ENCODE results near the gene TCF12.
A peak's percentile ranks its signal among the peaks of the same experiment; 100 is the strongest.

Gene TCF12

GRCh38 chr15:57302640-57303257 is 384.3 kb downstream of the TCF12 start:
- Histone ChIP-seq H3K4me3 (ENCODE audit: low read length) (no peak overlapping the region), H3K9me3 (ENCODE audit: control insufficient read depth, low read length) (no peaks in the 10 kb centered on the region), H3K9ac (ENCODE audit: low read length) (no peak overlapping the region), H3K36me3 (ENCODE audit: control insufficient read depth, insufficient read depth, low read length, severe bottlenecking) (no peaks in the 10 kb centered on the region), H3K27me3 (replicated peaks; ENCODE audit: control insufficient read depth, insufficient read depth, low read length) (no peaks in the 10 kb centered on the region), H3K4me1 (ENCODE audit: control insufficient read depth, insufficient read depth, low read length) (peaks cover 13% of the 10 kb centered on the region)
- no peak for DNase-seq (ENCODE audit: low read depth)

DNA sequence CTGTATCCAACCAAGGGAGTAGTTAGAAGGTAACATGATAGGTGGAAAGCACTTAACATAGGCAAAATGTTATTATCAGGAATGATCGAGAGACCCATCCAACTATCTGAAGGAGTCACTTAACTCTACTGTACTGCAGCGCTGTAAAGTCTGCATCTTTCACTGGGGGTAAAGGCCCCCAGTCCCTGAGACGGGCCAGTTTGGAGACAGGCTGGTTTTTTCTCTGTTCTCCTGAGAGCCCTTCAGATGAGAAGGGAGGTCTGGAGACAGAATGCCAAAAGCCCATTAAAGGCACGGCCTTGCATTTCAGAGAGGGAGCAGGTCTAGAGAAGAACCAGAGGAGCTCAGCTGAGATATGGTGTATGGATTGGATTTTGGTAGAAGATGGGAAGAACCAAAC is 386.6 kb downstream of the TCF12 start:
- no peak for DNase-seq (ENCODE audit: low read depth)
- peaks cover 9% of the 10 kb centered on the region for H3K4me1 ChIP-seq (ENCODE audit: control insufficient read depth, insufficient read depth, low read length)
- H3K36me3 ChIP-seq (ENCODE audit: control insufficient read depth, insufficient read depth, low read length, severe bottlenecking), result no peaks in the 10 kb centered on the region
- H3K9me3 ChIP-seq (ENCODE audit: control insufficient read depth, low read length), result no peaks in the 10 kb centered on the region
- no peaks in the 10 kb centered on the region for H3K27me3 ChIP-seq (replicated peaks; ENCODE audit: control insufficient read depth, insufficient read depth, low read length)
- no peak overlapping the region for H3K9ac ChIP-seq (ENCODE audit: low read length)
- H3K4me3 ChIP-seq (ENCODE audit: low read length), result no peak overlapping the region

DNA sequence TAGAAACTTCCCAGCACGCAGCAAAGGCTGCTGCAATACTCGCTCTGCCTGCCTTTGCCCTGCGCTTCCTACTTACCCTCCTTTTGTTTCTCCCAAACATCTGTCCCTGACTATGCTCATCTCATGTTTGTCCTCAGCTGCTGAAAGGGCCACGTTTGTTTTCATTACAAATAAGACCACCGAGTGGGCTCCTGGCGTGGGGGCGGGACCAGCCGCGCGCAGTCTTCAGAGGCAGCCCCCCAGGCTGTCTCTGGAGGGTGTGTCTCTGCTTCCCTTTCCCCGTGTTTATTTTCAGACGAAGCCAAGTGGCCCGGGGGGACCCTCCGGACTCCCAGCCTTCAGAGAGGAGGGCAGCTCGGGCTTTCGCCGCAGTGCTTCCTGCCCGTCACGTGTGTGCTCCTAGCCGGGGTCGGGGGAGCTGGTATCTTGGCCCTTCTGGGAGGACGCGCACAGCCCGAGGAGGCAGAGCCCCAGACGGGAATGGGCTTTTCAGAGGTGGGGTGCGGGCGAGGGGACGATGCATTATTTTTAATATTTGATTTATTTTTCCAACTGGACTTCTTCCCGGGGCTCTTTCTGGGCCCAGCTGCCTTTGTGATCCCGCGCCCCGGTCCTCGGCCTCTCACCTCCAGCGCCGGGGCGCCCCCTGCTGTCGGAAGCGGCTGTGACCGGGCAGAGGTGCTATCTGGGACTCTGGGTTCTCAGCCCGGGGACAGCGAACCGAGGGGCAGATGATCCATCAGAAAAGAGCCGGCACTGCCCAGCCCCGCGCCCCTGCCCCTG is 387.9 kb downstream of the TCF12 start:
- Histone ChIP-seq H3K4me3 (ENCODE audit: low read length) (peak overlapping the region; percentile 82), H3K9me3 (ENCODE audit: control insufficient read depth, low read length) (no peaks in the 10 kb centered on the region), H3K4me1 (ENCODE audit: control insufficient read depth, insufficient read depth, low read length) (peaks cover 9% of the 10 kb centered on the region), H3K9ac (ENCODE audit: low read length) (peak overlapping the region; percentile 86), H3K36me3 (ENCODE audit: control insufficient read depth, insufficient read depth, low read length, severe bottlenecking) (no peaks in the 10 kb centered on the region), H3K27me3 (replicated peaks; ENCODE audit: control insufficient read depth, insufficient read depth, low read length) (no peaks in the 10 kb centered on the region)
- peak; percentile 87 for DNase-seq (ENCODE audit: low read depth)

GRCh38 chr15:57306944-57307411 is 388.5 kb downstream of the TCF12 start:
- Histone ChIP-seq H3K4me3 (ENCODE audit: low read length) (peak overlapping the region; percentile 82), H3K9me3 (ENCODE audit: control insufficient read depth, low read length) (no peaks in the 10 kb centered on the region), H3K36me3 (ENCODE audit: control insufficient read depth, insufficient read depth, low read length, severe bottlenecking) (no peaks in the 10 kb centered on the region), H3K4me1 (ENCODE audit: control insufficient read depth, insufficient read depth, low read length) (peaks cover 9% of the 10 kb centered on the region), H3K9ac (ENCODE audit: low read length) (peak overlapping the region; percentile 86), H3K27me3 (replicated peaks; ENCODE audit: control insufficient read depth, insufficient read depth, low read length) (no peaks in the 10 kb centered on the region)
- DNase-seq (ENCODE audit: low read depth), result no peak

- DNase-seq (ENCODE audit: low read depth), result peak; percentile 26
- no peaks in the 10 kb centered on the region for H3K9me3 ChIP-seq (ENCODE audit: control insufficient read depth, low read length)
- no peak overlapping the region for H3K9ac ChIP-seq (ENCODE audit: low read length)
- H3K4me1 ChIP-seq (ENCODE audit: control insufficient read depth, insufficient read depth, low read length), result peaks cover 9% of the 10 kb centered on the region
- H3K36me3 ChIP-seq (ENCODE audit: control insufficient read depth, insufficient read depth, low read length, severe bottlenecking), result no peaks in the 10 kb centered on the region
- H3K27me3 ChIP-seq (replicated peaks; ENCODE audit: control insufficient read depth, insufficient read depth, low read length), result no peaks in the 10 kb centered on the region
- H3K4me3 ChIP-seq (ENCODE audit: low read length), result no peak overlapping the region
Observed at GRCh38 chr15:57307527-57308169, 389.2 kb downstream of the TCF12 start.

DNA sequence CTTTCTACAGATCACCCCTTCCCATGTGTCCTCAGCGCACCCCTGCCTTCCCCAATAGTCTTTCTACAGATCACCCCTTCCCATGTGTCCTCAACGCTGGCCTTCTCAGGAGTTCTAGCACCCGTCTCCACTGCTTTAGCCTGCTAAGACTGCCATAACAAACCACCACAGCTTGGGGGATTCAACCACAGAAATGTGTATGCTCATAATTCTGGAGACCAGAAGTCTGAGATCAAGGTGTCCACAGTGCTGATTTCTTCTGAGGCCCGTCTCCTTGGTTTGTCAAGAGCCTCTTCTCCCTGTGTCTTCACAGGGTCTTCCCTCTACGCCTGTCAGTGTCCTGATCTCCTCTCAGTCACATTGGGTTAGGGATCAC is 389.7 kb downstream of the TCF12 start:
- Histone ChIP-seq H3K4me3 (ENCODE audit: low read length) (no peak overlapping the region), H3K9me3 (ENCODE audit: control insufficient read depth, low read length) (no peaks in the 10 kb centered on the region), H3K4me1 (ENCODE audit: control insufficient read depth, insufficient read depth, low read length) (peaks cover 9% of the 10 kb centered on the region), H3K9ac (ENCODE audit: low read length) (no peak overlapping the region), H3K36me3 (ENCODE audit: control insufficient read depth, insufficient read depth, low read length, severe bottlenecking) (no peaks in the 10 kb centered on the region), H3K27me3 (replicated peaks; ENCODE audit: control insufficient read depth, insufficient read depth, low read length) (no peaks in the 10 kb centered on the region)
- DNase-seq (ENCODE audit: low read depth), result no peak

- H3K9ac ChIP-seq (ENCODE audit: low read length), result no peak overlapping the region
- no peak for DNase-seq (ENCODE audit: low read depth)
- H3K4me1 ChIP-seq (ENCODE audit: control insufficient read depth, insufficient read depth, low read length), result peaks cover 9% of the 10 kb centered on the region
- H3K9me3 ChIP-seq (ENCODE audit: control insufficient read depth, low read length), result no peaks in the 10 kb centered on the region
- no peak overlapping the region for H3K4me3 ChIP-seq (ENCODE audit: low read length)
- no peaks in the 10 kb centered on the region for H3K36me3 ChIP-seq (ENCODE audit: control insufficient read depth, insufficient read depth, low read length, severe bottlenecking)
- no peaks in the 10 kb centered on the region for H3K27me3 ChIP-seq (replicated peaks; ENCODE audit: control insufficient read depth, insufficient read depth, low read length)
Observed at GRCh38 chr15:57309856-57310760, 391.7 kb downstream of the TCF12 start.

GRCh38 chr15:57310876-57311275 is 392.4 kb downstream of the TCF12 start:
- Histone ChIP-seq H3K9ac (ENCODE audit: low read length) (no peak overlapping the region), H3K9me3 (ENCODE audit: control insufficient read depth, low read length) (no peaks in the 10 kb centered on the region), H3K27me3 (replicated peaks; ENCODE audit: control insufficient read depth, insufficient read depth, low read length) (no peaks in the 10 kb centered on the region), H3K4me3 (ENCODE audit: low read length) (no peak overlapping the region), H3K36me3 (ENCODE audit: control insufficient read depth, insufficient read depth, low read length, severe bottlenecking) (no peaks in the 10 kb centered on the region), H3K4me1 (ENCODE audit: control insufficient read depth, insufficient read depth, low read length) (peaks cover 9% of the 10 kb centered on the region)
- no peak for DNase-seq (ENCODE audit: low read depth)

DNA sequence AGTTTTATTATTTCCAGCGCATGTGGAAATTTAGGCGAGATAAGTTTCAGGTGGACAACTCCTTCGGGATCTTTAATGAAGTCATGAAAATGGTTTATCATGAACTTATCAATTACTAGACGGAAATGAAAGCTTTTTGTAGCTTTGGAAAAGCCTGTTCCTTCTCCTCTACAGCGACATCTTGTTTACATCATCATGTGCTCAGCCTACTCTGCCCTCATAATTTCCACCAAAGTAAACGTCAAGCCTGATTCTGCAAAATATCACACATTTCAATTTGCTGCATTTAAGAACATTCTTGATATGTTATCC is 393.5 kb downstream of the TCF12 start:
- no peak for DNase-seq (ENCODE audit: low read depth)
- H3K4me1 ChIP-seq (ENCODE audit: control insufficient read depth, insufficient read depth, low read length), result peaks cover 7% of the 10 kb centered on the region
- H3K27me3 ChIP-seq (replicated peaks; ENCODE audit: control insufficient read depth, insufficient read depth, low read length), result no peaks in the 10 kb centered on the region
- H3K9ac ChIP-seq (ENCODE audit: low read length), result no peak overlapping the region
- H3K36me3 ChIP-seq (ENCODE audit: control insufficient read depth, insufficient read depth, low read length, severe bottlenecking), result no peaks in the 10 kb centered on the region
- H3K4me3 ChIP-seq (ENCODE audit: low read length), result no peak overlapping the region
- H3K9me3 ChIP-seq (ENCODE audit: control insufficient read depth, low read length), result no peaks in the 10 kb centered on the region

- no peak overlapping the region for H3K4me3 ChIP-seq (ENCODE audit: low read length)
- no peak overlapping the region for H3K9ac ChIP-seq (ENCODE audit: low read length)
- no peaks in the 10 kb centered on the region for H3K36me3 ChIP-seq (ENCODE audit: control insufficient read depth, insufficient read depth, low read length, severe bottlenecking)
- no peaks in the 10 kb centered on the region for H3K27me3 ChIP-seq (replicated peaks; ENCODE audit: control insufficient read depth, insufficient read depth, low read length)
- peaks cover 2% of the 10 kb centered on the region for H3K4me1 ChIP-seq (ENCODE audit: control insufficient read depth, insufficient read depth, low read length)
- no peak for DNase-seq (ENCODE audit: low read depth)
- H3K9me3 ChIP-seq (ENCODE audit: control insufficient read depth, low read length), result no peaks in the 10 kb centered on the region
Observed at GRCh38 chr15:57312318-57313133, 394.1 kb downstream of the TCF12 start.
